22Rv1 (cell line): ENCODE results near the gene UBE2J1.

Experiments
- H3K27ac ChIP-seq: fragments of 450-650 bp; 2 replicates; pipeline ENCODE4 v1.5.1; 2017
- CTCF ChIP-seq: fragments of 450-650 bp; IDR thresholded peaks from 2 replicates; pipeline ENCODE4 v1.5.1; 2017; ENCODE audit warnings: mild to moderate bottlenecking
- ZFX ChIP-seq: fragments of 450-650 bp; IDR thresholded peaks from 2 replicates; pipeline ENCODE4 v1.6.1; 2017; ENCODE audit warnings: antibody characterized with exemption, borderline replicate concordance

UBE2J1 gene

GRCh38 chr6:89286516-89286915 lies 66.0 kb downstream of the UBE2J1 start:
- TF ChIP-seq CTCF = no peak
- no peak overlapping the region for H3K27ac ChIP-seq

- TF ChIP-seq ZFX (no peak), CTCF (no peak)
- H3K27ac ChIP-seq = no peak overlapping the region
Observed at GRCh38 chr6:89284963-89285735, 67.4 kb downstream of the UBE2J1 start.

GRCh38 chr6:89284081-89284480 lies 68.4 kb downstream of the UBE2J1 start:
- TF ChIP-seq ZFX (no peak), CTCF (no peak)
- H3K27ac ChIP-seq = no peak overlapping the region

GRCh38 chr6:89282749-89283148 lies 69.8 kb downstream of the UBE2J1 start:
- H3K27ac ChIP-seq = no peak overlapping the region
- TF ChIP-seq ZFX (no peak), CTCF (no peak)

GRCh38 chr6:89281779-89282246 lies 70.7 kb downstream of the UBE2J1 start:
- TF ChIP-seq CTCF (peak; percentile 75), ZFX (no peak)
- H3K27ac ChIP-seq = no peak overlapping the region

- no peak overlapping the region for H3K27ac ChIP-seq
- TF ChIP-seq ZFX = no peak
Observed at GRCh38 chr6:89278956-89279355, 73.6 kb downstream of the UBE2J1 start.
